HepG2 (cell line): ENCODE data around the gene TEX101. TPM values are rescaled to one million over a fixed set of nuclear protein-coding genes. Genes with fewer than 3 reads are reported as not detected.

Experiments
- ATAC-seq: fragments of 200-7000 bp; cut with Tn5 transposase; 3 replicates; pipeline ENCODE4 v1.9.1; 2020; ENCODE audit warnings: mild to moderate bottlenecking, moderate library complexity
- BruUV-seq: library from RNA; stranded (reverse); fragments of 400-500 nt; replicated peaks from 2 replicates; lab custom pipeline; 2021; lab: Mats Ljungman, UMichigan
- CTCF ChIA-PET: fragments of 300-600 bp; formaldehyde crosslinking; extraction: SDS; loops from one replicate; lab custom pipeline; 2021; ENCODE audit warnings: low total read pairs, inconsistent platforms, low intra/inter-chr PET ratio; lab: Yijun Ruan, JAX
- POLR2A ChIA-PET: fragments of 350-600 bp; sonication (Branson Sonifier 250); formaldehyde crosslinking; loops from one replicate; lab custom pipeline; 2020; ENCODE audit warnings: antibody characterized with exemption, inconsistent platforms; lab: Yijun Ruan, JAX
- DNase-seq: peaks from one replicate; pipeline ENCODE4 v3.0.0-alpha.2; 2015; ENCODE audit warnings: low spot score
- FAIRE-seq: peaks from 3 replicates; lab custom pipeline; 2011; peaks lifted over from hg19 to GRCh38; lab: Jason Lieb, UNC
- H2AFZ ChIP-seq: one replicate; pipeline ENCODE4 v1.6.1; 2011; ENCODE audit warnings: low read length, inconsistent platforms
- H3K27ac ChIP-seq: fragments of 300-600 bp; 3 replicates; pipeline ENCODE4 v1.8.0; 2011; ENCODE audit warnings: mixed run types, mild to moderate bottlenecking, mixed read lengths, low read length, inconsistent platforms; ENCODE audit not compliant: insufficient read depth; ENCODE audit errors: extremely low read length
- H3K27me3 ChIP-seq, 2 experiments: fragments of 200-600 bp in 1 of 2; 2 replicates in 1 of 2; 3 replicates in 1 of 2; pipeline versions ENCODE4 v1.6.0 to v1.8.0; 2011; ENCODE audit warnings: low read length in 2 of 2, mild to moderate bottlenecking in 2 of 2, moderate library complexity in 2 of 2, inconsistent platforms in 1 of 2; ENCODE audit not compliant: insufficient read depth in 2 of 2, control insufficient read depth in 1 of 2
- H3K36me3 ChIP-seq, 2 experiments: fragments of 200-600 bp in 1 of 2; replicated peaks in 1 of 2; 2 replicates in 1 of 2; 3 replicates in 1 of 2; pipeline versions ENCODE4 v1.5.1 to v1.8.0; 2011; ENCODE audit warnings: low read length in 2 of 2, inconsistent platforms in 1 of 2; ENCODE audit not compliant: insufficient read depth in 2 of 2, control insufficient read depth in 1 of 2
- H3K4me1 ChIP-seq: 2 replicates; pipeline ENCODE4 v1.5.1; 2012; ENCODE audit warnings: low read length, inconsistent platforms; ENCODE audit not compliant: insufficient read depth
- H3K4me2 ChIP-seq: 2 replicates; pipeline ENCODE4 v1.6.0; 2011; ENCODE audit warnings: low read depth, low read length, inconsistent platforms
- H3K4me3 ChIP-seq, 3 experiments: fragments of 200-600 bp in 1 of 3; sonication (generic), shearing (Covaris generic) in 1 of 3; replicated peaks in 1 of 3; 2 replicates each; pipeline ENCODE4 v1.5.1; 2011 to 2016; ENCODE audit warnings: low read length in 3 of 3, inconsistent platforms in 2 of 3, low read depth in 2 of 3, mild to moderate bottlenecking in 2 of 3, control low read depth in 1 of 3, mixed read lengths in 1 of 3; ENCODE audit not compliant: insufficient read depth in 1 of 3
- H3K79me2 ChIP-seq: one replicate; pipeline ENCODE4 v1.6.1; 2011; ENCODE audit warnings: low read length, inconsistent platforms; ENCODE audit not compliant: insufficient read depth
- H3K9ac ChIP-seq: 2 replicates; pipeline ENCODE4 v1.6.0; 2011; ENCODE audit warnings: mild to moderate bottlenecking, low read depth, low read length, inconsistent platforms; ENCODE audit not compliant: insufficient read depth
- H3K9me3 ChIP-seq: 2 replicates; pipeline ENCODE4 v1.5.1; 2012; ENCODE audit warnings: mild to moderate bottlenecking, low read length
- H4K20me1 ChIP-seq: 2 replicates; pipeline ENCODE4 v1.6.0; 2011; ENCODE audit warnings: inconsistent platforms, mild to moderate bottlenecking, low read length, moderate library complexity; ENCODE audit not compliant: insufficient read depth
- GABPA ChIP-seq, 2 experiments: IDR thresholded peaks; 2 replicates each; pipeline ENCODE4 v1.6.1; 2011 to 2016; ENCODE audit warnings: low read depth in 2 of 2, low read length in 1 of 2, missing biosample characterization in 1 of 2, missing genetic modification characterization in 1 of 2
- JARID2 ChIP-seq: sonication (generic); formaldehyde crosslinking; IDR thresholded peaks from 2 replicates; pipeline ENCODE4 v1.8.1; 2023; ENCODE audit warnings: missing genetic modification reagents, inconsistent platforms; ENCODE audit not compliant: insufficient replicate concordance
- KDM3A ChIP-seq: IDR thresholded peaks from 2 replicates; pipeline ENCODE4 v1.6.1; 2018; ENCODE audit warnings: low read depth, missing compliant biosample characterization
- MLX ChIP-seq: IDR thresholded peaks from 2 replicates; pipeline ENCODE4 v1.6.1; 2016
- MZF1 ChIP-seq: sonication (generic); formaldehyde crosslinking; IDR thresholded peaks from 2 replicates; pipeline ENCODE4 v1.8.1; 2023; ENCODE audit warnings: mild to moderate bottlenecking, missing genetic modification reagents, borderline replicate concordance
- NRL ChIP-seq: sonication (generic); formaldehyde crosslinking; IDR thresholded peaks from 2 replicates; pipeline ENCODE4 v1.5.0; 2020; ENCODE audit warnings: missing genetic modification reagents, mild to moderate bottlenecking, moderate library complexity, borderline replicate concordance
- PLSCR1 ChIP-seq: sonication (generic); formaldehyde crosslinking; IDR thresholded peaks from 2 replicates; pipeline ENCODE4 v1.5.0; 2020; ENCODE audit warnings: missing genetic modification reagents, mild to moderate bottlenecking, borderline replicate concordance
- RAD21 ChIP-seq: fragments of 450-650 bp; formaldehyde crosslinking; IDR thresholded peaks from 2 replicates; pipeline ENCODE4 v1.5.0; 2020; ENCODE audit warnings: mild to moderate bottlenecking
- RCOR2 ChIP-seq: IDR thresholded peaks from 2 replicates; pipeline ENCODE4 v1.6.1; 2016; ENCODE audit warnings: missing biosample characterization, missing genetic modification reagents
- SATB2 ChIP-seq: sonication (generic); formaldehyde crosslinking; IDR thresholded peaks from 2 replicates; pipeline ENCODE4 v1.5.0; 2020; ENCODE audit warnings: missing genetic modification reagents
- SNAPC4 ChIP-seq: sonication (generic); formaldehyde crosslinking; IDR thresholded peaks from 2 replicates; pipeline ENCODE4 v1.4.0; 2020; ENCODE audit warnings: mild to moderate bottlenecking, missing genetic modification reagents
- SOX6 ChIP-seq, 2 experiments: fragments of 450-650 bp in 1 of 2; sonication (generic) in 1 of 2; formaldehyde crosslinking in 1 of 2; IDR thresholded peaks; 2 replicates each; pipeline versions ENCODE4 v1.4.0 to v1.6.1; 2017 to 2020; ENCODE audit warnings: antibody characterized with exemption in 1 of 2, mild to moderate bottlenecking in 1 of 2, missing genetic modification reagents in 1 of 2
- SP140L ChIP-seq: sonication (generic); formaldehyde crosslinking; IDR thresholded peaks from 2 replicates; pipeline ENCODE4 v1.4.0; 2020; ENCODE audit warnings: missing genetic modification reagents, borderline replicate concordance
- ZMYM3 ChIP-seq: sonication (generic); formaldehyde crosslinking; IDR thresholded peaks from 2 replicates; pipeline ENCODE4 v1.5.1; 2020; ENCODE audit warnings: mild to moderate bottlenecking, missing genetic modification reagents
- ZNF10 ChIP-seq: sonication (generic); formaldehyde crosslinking; IDR thresholded peaks from 2 replicates; pipeline ENCODE4 v1.4.0; 2020; ENCODE audit warnings: mild to moderate bottlenecking, low read depth, missing genetic modification reagents, borderline replicate concordance
- ZNF280B ChIP-seq: sonication (generic); formaldehyde crosslinking; IDR thresholded peaks from 2 replicates; pipeline ENCODE4 v1.5.0; 2020; ENCODE audit warnings: missing genetic modification reagents, mild to moderate bottlenecking, borderline replicate concordance
- WGBS: methylation state at CpG from one replicate; pipeline ENCODE4 v1.1.6; 2017; ENCODE audit warnings: low lambda C conversion rate; 5-methylcytosine and 5-hydroxymethylcytosine counted together
- in situ Hi-C: cut with HindIII; loops from 2 replicates; pipeline ENCODE4 v1.10.0; 2017; ENCODE audit warnings: low pct_unique_long_range_greater_than_20kb; ENCODE audit not compliant: extremely low pct_ligation_motif_present
- intact Hi-C: fragments of 100-400 bp; cut with micrococcal nuclease; formaldehyde crosslinking; loops from one replicate; pipeline ENCODE4 v1.10.0; 2022; ENCODE audit not compliant: unreplicated experiment
- polyA plus RNA-seq, 8 experiments: library from polyadenylated mRNA; depleted of rRNA in 3 of 8; stranded (reverse) in 7 of 8; unstranded in 1 of 8; fragments of >200 nt; fragmentation: Illumina TruSeq in 4 of 8; extraction: Trizol in 4 of 8; gene quantifications; 2 replicates each; pipeline versions ENCODE4 v1.2.1 to v1.2.3, GENCODE V29; 2011 to 2016; ENCODE audit warnings: low read depth in 4 of 8, missing spikeins in 1 of 8, mixed read lengths in 1 of 8; ENCODE audit not compliant: insufficient read depth in 1 of 8
- total RNA-seq, 5 experiments: library from RNA; depleted of rRNA; stranded (reverse); fragments of >200 nt; fragmentation: Illumina TruSeq; extraction: Trizol; gene quantifications; 2 replicates each; pipeline ENCODE4 v1.2.3, GENCODE V29; 2016; ENCODE audit warnings: low read depth in 1 of 5

Gene TEX101
- total and polyA plus RNA-seq, 2 of the 13 experiments (the other 11 are each of a cell fraction or from before 2014, with no cell fraction given), result not detected

GRCh38 chr19:43465468-43466120 is 50.9 kb downstream of the TEX101 start, which contains the start of gene LYPD3:
Gene LYPD3 (minus strand): TSS chr19:43465608. CDS start chr19:43465571, 37 bp downstream.
- H3K9ac ChIP-seq, result peak within 1 kb of the TSS; percentile 53; the same call in 1 of the 2 replicates
- no peak within 1 kb of the TSS for H3K27ac ChIP-seq
- H3K9me3 ChIP-seq, result no peaks in the 10 kb centered on the region
- ChIA-PET CTCF (no interaction called here), POLR2A (interaction anchor here (2.6 kb wide), 1 partner anchor 16 kb away, joined by 17 read pairs; no protein-coding TSS in a partner anchor)
- no peaks in the 10 kb centered on the region for H3K79me2 ChIP-seq
- WGBS, result 66% methylated on average over 19 of the region's 24 CpGs
- peak within 1 kb of the TSS; percentile 88 for H2AFZ ChIP-seq
- H3K4me2 ChIP-seq, result peak within 1 kb of the TSS; percentile 99
- H3K4me1 ChIP-seq, result peaks cover 59% of the 10 kb centered on the region
- ATAC-seq (no peak), DNase-seq (no peak), FAIRE-seq (no peak)
- H3K4me3 ChIP-seq, result peak within 1 kb of the TSS; percentile 70 to 84 (median 73)
- in situ Hi-C loops, result no loop called here
- no peak for TF ChIP-seq GABPA (IDR thresholded peaks at IDR 0.05; ENCODE audit: low read depth, low read length)
- TF ChIP-seq GABPA (CRISPR knock-in tag; IDR thresholded peaks at IDR 0.05; ENCODE audit: low read depth), result no peak
- TF ChIP-seq RCOR2 (CRISPR knock-in tag), result no peak
- TF ChIP-seq RAD21 (CRISPR knock-in tag), result no peak
- no peak for TF ChIP-seq SOX6 (IDR thresholded peaks at IDR 0.05)
- TF ChIP-seq SOX6 (CRISPR knock-in tag; IDR thresholded peaks at IDR 0.05), result no peak
- no peak for TF ChIP-seq NRL (CRISPR knock-in tag)
- no peak for TF ChIP-seq ZNF10
- TF ChIP-seq ZNF280B, result no peak
- TF ChIP-seq SNAPC4 (CRISPR knock-in tag), result no peak
- TF ChIP-seq PLSCR1, result no peak
- TF ChIP-seq KDM3A (CRISPR knock-in tag), result no peak
- TF ChIP-seq MZF1 (CRISPR knock-in tag), result no peak
- TF ChIP-seq SP140L, result no peak
- no peak for TF ChIP-seq SATB2 (CRISPR knock-in tag)
- no peak for TF ChIP-seq ZMYM3 (CRISPR knock-in tag)
- no peak for TF ChIP-seq JARID2 (CRISPR knock-in tag)
- no peak for TF ChIP-seq MLX (CRISPR knock-in tag)
- no TSS peak for BruUV-seq
- intact Hi-C loops, result no loop called here
- H3K27me3 ChIP-seq, result no peaks in the 10 kb centered on the region
- H4K20me1 ChIP-seq, result no peaks in the 10 kb centered on the region
- H3K36me3 ChIP-seq, result no peaks in the 10 kb centered on the region
